ENCODE measurements around the gene ACTR3C. TPM values are rescaled to one million over a fixed set of nuclear protein-coding genes. Genes with fewer than 3 reads are reported as not detected.
"Not testable (repeated sequence)": the region's sequence is repeated elsewhere in the genome, so short reads cannot be mapped to it uniquely, and the experiment has no call there.

Gene ACTR3C
- total RNA-seq, 1 donor from 2014 or later: 4.0 TPM

GRCh38 chr7:150297978-150298377 is 25.4 kb downstream of the ACTR3C start:
- DNase-seq; intact Hi-C loops (cut with micrococcal nuclease); ATAC-seq: not testable (repeated sequence)

- intact Hi-C loops (cut with micrococcal nuclease); DNase-seq; ATAC-seq: not testable (repeated sequence)
Measured at GRCh38 chr7:150296802-150297201, 26.5 kb downstream of the ACTR3C start.

- intact Hi-C loops (cut with micrococcal nuclease); DNase-seq: not testable (repeated sequence)
- ATAC-seq: peak; percentile 81
Measured at GRCh38 chr7:150295614-150296013, 27.7 kb downstream of the ACTR3C start.

GRCh38 chr7:150295027-150295426 is 28.3 kb downstream of the ACTR3C start:
- not testable (repeated sequence) for ATAC-seq

GRCh38 chr7:150290317-150290716 is 33.0 kb downstream of the ACTR3C start:
- intact Hi-C loops (cut with micrococcal nuclease); ATAC-seq; DNase-seq: not testable (repeated sequence)

More at GRCh38 chr7:150295027-150295426, 28.3 kb downstream of the ACTR3C start:
- DNase-seq; intact Hi-C loops (cut with micrococcal nuclease): not testable (repeated sequence)

GRCh38 chr7:150288816-150289215 is 34.5 kb downstream of the ACTR3C start:
- intact Hi-C loops (cut with micrococcal nuclease); DNase-seq; ATAC-seq: not testable (repeated sequence)

- intact Hi-C loops (cut with micrococcal nuclease); ATAC-seq; DNase-seq: not testable (repeated sequence)
Measured at GRCh38 chr7:150287815-150288214, 35.5 kb downstream of the ACTR3C start.

- peak; percentile 94 for ATAC-seq
- DNase-seq; intact Hi-C loops (cut with micrococcal nuclease): not testable (repeated sequence)
Measured at GRCh38 chr7:150285849-150286754, 37.2 kb downstream of the ACTR3C start.

GRCh38 chr7:150283608-150284007 is 39.7 kb downstream of the ACTR3C start:
- intact Hi-C loops (cut with micrococcal nuclease); DNase-seq; ATAC-seq: not testable (repeated sequence)

GRCh38 chr7:150283111-150283510 is 40.2 kb downstream of the ACTR3C start:
- ATAC-seq; intact Hi-C loops (cut with micrococcal nuclease); DNase-seq: not testable (repeated sequence)

GRCh38 chr7:150281681-150282403 is 41.5 kb downstream of the ACTR3C start:
- intact Hi-C loops (cut with micrococcal nuclease); ATAC-seq: not testable (repeated sequence)

GRCh38 chr7:150278383-150278782 is 45.0 kb downstream of the ACTR3C start:
- intact Hi-C loops (cut with micrococcal nuclease); DNase-seq; ATAC-seq: not testable (repeated sequence)

More at GRCh38 chr7:150281681-150282403, 41.5 kb downstream of the ACTR3C start:
- not testable (repeated sequence) for DNase-seq

GRCh38 chr7:150276132-150276695 is 47.1 kb downstream of the ACTR3C start:
- DNase-seq; intact Hi-C loops (cut with micrococcal nuclease): not testable (repeated sequence)
- peak; percentile 68 for ATAC-seq

GRCh38 chr7:150271898-150272297 is 51.4 kb downstream of the ACTR3C start:
- intact Hi-C loops (cut with micrococcal nuclease); ATAC-seq; DNase-seq: not testable (repeated sequence)

- DNase-seq; intact Hi-C loops (cut with micrococcal nuclease); ATAC-seq: not testable (repeated sequence)
Measured at GRCh38 chr7:150270101-150270824, 53.1 kb downstream of the ACTR3C start.

- DNase-seq; ATAC-seq; intact Hi-C loops (cut with micrococcal nuclease): not testable (repeated sequence)
Measured at GRCh38 chr7:150268798-150269197, 54.5 kb downstream of the ACTR3C start.

GRCh38 chr7:150268287-150268686 is 55.1 kb downstream of the ACTR3C start:
- intact Hi-C loops (cut with micrococcal nuclease); ATAC-seq; DNase-seq: not testable (repeated sequence)

GRCh38 chr7:150266953-150267665 is 56.2 kb downstream of the ACTR3C start:
- DNase-seq; intact Hi-C loops (cut with micrococcal nuclease); ATAC-seq: not testable (repeated sequence)

Data from left ventricle myocardium superior (tissue), 1 donor.